Kidney tubule cell (primary cell): ENCODE measurements around the gene HECW1.

ENCODE experiments used
- DNase-seq: peaks from one replicate; pipeline ENCODE4 v3.0.0-alpha.2; 2018; ENCODE audit warnings: low spot score

The HECW1 gene

DNA sequence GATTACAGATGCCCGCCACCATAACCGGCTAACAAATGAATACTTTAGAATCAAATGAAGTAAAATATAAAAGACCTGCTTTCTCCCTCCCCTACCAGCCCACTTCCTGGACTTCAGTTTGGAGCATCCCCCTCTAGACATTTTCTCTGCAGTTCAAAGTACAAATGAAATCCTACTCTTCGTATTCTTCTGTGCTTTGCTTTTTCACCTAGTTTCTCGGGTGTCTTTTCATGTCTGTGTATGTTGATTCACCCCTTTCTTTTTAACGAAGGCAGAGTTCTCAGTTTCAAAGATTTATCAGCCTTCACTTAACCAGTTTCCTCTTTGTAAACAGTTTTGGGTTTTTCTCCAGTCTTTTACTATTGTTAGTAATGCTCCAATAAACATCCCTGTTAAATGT is 324.6 kb downstream of the HECW1 start:
- no peak for DNase-seq

DNA sequence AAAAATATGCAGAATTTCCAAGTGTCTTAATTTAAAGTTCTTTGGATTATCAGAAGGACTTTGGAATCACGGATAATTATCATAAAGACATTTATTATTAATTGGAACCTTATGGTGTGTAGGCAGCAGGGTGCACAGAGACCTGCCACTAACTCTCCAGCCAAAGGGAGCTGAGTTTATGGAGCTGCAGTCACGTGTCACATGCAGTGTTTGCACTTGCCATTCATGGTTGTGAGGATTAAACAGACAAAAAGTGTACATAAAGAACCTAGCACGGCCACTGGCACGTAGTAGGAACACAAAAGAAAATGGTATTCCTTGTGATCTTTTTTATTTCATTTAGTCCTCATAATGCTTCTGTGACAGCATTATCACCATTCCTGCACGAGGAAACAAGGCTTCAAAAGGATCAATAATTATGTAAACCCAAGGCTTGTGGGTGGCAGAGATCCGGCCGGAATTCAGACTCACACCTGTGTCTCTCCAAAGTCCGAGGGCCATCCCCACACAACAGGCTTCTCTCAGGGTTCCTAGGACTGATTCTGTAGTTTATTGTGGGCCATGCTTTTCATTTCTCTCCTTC is 326.5 kb downstream of the HECW1 start:
- DNase-seq: no peak

DNA sequence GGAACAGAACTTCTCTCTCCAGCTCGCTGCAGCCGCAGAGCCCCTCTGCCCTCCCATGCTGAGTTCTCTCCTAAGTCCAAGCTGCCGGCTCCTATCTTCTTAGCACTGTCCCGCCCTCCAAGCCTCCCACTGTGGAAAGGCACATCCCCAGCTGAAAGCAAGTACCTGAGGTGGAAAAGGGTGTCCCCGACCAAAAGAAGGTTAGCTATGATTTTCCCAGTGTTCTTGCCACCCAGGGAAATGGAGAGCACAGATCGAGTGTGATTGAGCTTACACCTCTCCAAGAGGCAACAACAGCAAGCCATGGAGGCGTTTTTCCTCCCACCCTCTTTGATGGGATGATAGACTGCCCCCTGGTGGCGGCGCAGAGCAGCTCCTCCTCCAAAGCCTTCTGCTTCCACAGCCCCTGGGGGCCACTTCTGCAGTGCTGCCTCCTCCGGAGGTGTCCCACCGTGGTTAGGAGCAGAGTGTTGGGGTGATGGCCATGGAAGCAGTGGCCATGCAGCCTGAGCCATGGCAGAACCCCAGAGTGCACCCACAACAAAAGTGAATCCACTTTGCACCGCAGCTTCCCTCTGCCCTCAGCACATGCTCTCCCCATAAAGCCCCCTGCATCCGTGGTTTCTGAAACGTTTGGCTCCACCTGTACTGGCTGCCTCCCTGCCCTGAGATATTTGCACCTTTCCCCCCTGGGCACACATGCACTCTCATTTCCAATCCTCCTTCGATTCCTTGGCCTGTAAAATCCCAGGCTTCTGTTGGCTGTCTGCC is 327.4 kb downstream of the HECW1 start:
- peak; percentile 61 for DNase-seq

DNA sequence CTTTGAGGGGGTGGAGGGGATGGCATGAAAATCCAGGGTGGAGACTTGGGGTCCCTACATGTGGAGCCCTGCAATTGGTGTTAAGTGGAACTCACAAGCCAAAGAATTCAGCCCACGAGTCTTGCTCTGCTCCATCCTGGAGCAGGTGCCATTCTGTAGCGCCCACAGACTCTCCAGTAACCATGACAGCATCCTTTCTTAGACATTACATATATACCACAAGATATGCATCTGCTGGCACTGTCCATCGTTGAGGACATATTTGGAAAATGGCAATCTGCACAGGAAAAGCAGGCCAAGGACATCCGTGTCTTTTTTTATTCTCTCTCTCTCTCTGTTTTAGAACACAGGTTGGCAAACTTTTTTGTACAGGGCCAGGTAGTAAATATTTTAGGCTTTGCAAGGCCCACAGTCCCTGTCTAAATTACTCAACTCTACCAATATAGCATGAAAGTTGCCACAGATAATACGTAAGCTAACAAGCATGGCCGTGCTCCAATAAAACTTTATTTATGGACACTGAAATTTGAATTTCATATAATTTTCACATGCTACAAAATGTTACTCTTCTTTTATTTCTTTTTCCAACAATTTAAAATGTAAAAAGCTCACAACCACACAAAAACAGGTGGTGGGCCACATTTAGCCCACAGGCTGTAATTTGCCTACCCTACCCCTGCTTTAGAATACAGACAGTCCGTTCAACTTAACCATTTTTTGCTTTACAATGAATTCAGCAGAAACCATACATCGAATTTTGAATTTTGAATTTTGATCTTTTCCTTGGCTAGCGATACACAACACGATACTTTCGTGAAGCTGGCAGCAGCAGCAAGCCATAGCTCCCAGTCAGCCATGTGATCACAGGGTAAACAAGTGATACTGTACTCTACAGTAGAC is 329.0 kb downstream of the HECW1 start:
- no peak for DNase-seq

DNA sequence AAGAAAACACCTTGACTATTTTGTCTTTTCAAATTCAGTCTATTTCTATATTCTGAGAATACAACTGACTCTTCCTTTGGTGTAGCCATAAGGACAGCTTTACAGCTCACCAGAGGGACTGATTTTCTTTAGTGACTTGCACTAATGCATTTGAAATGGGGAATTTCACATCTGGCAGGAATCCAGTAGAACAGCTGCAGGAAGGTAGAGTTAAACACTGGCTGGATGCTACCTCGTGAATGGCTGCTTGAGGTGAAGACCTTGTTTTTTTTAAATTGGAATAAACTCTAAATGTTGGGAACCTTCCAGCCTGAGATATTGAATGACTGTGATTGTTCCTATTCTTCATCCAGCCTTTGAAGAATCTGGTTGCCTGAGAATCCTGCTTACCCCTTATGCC is 330.9 kb downstream of the HECW1 start:
- DNase-seq: no peak

DNA sequence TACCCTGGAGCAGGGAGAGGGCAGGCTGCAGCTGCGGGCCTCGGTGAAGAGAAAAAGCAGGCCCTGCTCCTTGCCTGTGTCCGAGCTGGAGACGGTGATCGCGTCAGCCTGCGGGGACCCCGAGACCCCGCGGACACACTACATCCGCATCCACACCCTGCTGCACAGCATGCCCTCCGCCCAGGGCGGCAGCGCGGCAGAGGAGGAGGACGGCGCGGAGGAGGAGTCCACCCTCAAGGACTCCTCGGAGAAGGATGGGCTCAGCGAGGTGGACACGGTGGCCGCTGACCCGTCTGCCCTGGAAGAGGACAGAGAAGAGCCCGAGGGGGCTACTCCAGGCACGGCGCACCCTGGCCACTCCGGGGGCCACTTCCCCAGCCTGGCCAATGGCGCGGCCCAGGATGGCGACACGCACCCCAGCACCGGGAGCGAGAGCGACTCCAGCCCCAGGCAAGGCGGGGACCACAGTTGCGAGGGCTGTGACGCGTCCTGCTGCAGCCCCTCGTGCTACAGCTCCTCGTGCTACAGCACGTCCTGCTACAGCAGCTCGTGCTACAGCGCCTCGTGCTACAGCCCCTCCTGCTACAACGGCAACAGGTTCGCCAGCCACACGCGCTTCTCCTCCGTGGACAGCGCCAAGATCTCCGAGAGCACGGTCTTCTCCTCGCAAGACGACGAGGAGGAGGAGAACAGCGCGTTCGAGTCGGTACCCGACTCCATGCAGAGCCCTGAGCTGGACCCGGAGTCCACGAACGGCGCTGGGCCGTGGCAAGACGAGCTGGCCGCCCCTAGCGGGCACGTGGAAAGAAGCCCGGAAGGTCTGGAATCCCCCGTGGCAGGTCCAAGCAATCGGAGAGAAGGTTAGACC is 332.5 kb downstream of the HECW1 start:
- no peak for DNase-seq

DNA sequence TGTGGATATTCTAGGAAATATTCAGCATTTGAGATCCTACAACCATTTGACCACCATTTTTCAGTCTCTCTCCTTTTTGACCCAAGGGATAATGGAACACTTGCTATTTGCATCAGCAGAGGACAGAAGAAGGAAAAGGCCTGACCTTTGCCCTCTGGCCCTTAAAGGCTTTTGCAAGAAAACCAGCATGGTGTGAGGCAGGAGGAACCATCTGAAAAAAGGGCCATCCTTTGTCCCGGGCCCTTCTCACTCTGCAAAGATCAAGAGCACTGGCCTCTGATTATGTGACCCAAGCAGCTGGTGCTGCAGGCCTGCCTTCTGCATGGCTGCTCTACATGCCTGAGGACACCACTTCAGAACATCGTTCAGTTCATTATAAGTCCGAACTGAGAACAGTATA is 337.1 kb downstream of the HECW1 start:
- no peak for DNase-seq

DNA sequence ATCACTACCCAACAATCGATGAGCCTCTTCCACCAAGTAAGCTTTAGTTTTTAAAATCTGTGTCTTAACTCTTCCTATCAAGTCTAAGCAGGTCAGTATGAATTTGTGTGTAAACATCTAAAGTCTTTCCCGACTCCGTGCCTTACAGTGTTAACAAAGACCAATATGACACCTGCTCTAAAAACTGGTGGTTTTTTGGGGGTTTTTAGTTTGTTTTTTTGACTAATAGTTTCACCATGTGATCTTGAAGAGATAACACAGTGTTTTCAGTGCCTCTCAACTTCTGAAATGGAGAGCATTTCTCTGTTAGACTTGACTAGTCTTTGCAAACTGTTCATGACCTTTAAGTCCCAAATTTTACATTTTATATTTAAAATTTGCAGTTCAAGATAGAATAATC is 338.4 kb downstream of the HECW1 start:
- DNase-seq: no peak

DNA sequence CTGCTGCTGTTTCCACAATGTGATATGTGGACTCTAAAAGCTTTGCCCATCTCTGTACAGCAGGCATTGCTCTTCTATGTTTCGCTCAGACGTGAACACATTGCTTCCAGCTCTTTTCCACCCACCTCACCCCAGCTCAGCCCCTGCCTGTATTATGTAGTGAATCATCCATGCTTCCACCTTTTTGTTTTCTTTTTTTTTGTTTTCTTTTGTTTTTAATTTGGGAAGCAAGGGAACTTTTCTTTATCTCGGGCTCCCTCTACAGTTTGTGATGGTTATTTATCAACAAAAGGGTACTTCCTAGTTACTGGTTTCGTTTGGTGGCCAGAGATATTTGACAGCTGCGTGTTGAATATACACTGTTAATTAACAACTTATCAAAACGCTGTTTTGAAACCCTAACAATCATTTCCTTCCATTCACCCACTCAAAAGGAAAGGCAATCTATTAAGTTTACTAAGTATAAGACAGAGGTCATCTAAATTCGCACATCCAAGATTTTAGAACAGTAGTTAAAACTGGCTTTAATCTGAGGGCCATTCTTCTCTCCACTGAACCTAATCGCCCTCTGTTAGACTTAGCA is 342.6 kb downstream of the HECW1 start:
- DNase-seq: peak; percentile 79

DNA sequence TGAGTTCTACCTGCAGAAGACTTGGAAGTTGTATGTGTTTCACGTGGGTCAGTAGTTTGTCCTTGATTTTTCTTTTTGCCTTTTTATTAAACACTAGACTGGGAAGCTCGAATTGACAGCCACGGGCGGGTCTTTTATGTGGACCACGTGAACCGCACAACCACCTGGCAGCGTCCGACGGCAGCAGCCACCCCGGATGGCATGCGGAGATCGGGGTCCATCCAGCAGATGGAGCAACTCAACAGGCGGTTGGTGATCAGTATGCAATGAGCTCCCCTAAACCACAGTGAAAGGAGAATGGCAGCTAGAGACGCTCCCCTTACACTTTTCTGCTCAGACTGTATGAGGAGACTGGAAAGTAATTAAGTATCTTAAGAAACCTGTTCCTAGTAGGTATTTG is 343.8 kb downstream of the HECW1 start:
- DNase-seq: no peak

DNA sequence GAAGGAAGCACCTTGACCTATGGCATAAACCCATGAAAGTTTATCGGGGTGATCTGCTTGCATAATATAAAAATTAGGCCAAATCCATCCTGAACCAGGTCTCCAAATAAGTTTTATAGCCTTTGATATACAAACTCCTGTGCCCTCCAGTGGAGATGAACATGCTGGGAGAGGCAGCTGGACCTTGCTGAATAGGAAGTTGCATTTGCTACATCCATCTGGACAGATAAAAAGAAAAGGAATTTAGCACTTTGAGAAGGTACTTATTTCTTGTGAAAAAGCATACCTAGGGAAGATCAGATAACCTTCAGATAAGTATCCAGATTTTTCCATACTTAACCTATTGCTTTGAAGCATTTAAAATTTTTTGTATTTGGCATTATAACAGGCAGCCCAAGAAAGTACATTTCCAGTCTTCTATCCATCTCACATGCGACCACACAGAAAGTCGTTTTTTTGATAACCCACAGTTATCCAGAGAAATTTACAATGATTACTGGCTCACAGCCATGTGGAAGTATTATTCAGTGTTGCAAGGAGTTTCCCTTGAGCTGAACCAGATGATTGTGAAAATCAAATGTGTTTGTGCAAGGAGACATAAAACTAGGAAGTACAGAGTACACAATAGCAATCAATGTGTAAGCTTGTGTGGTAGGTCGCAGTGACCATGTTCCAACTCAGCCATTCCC is 346.0 kb downstream of the HECW1 start:
- DNase-seq: no peak

DNA sequence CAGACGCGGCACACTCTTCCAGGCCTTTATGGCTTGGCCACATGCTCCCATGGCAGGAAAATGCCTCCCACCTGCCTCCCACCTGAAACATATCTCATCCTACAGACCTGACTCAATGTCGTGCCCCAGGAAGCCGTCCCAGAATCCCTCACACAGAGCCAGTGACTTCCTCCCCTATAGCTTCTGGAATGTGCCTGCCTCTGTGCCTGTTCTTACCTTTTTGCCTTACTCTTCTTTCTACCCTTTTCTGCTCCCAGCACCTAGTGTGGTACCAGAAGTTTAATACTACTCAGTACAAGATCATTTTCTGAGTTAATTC is 346.5 kb downstream of the HECW1 start:
- DNase-seq: no peak

DNA sequence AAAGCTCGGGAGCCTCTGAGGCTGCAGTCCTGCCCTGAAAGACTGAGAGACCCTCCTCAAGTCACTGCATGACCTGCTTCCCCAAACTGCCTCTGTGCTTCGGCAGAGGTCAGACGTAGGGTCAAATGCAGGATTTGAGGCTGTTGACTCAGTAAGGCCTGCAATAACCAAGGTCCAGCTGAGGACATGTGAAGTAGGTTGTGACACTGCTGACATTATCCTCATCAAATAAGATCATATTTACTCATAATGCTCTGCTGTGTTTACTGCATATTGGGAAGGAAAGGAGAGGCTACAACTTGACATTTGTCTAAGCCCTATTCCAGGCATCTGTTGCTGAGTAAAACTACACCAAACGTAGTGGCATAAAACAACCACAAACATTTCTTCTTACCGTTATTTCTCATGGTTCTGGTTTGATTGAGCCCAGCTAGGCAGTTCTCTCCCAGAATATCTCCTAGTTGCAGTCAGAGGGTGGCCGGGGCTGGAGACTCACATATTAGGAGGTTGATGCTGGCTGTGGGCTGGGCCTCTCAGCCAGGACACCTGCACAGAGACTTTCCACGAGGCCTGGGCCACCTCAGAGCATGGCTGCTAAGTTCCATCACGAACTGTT is 348.4 kb downstream of the HECW1 start:
- no peak for DNase-seq

DNA sequence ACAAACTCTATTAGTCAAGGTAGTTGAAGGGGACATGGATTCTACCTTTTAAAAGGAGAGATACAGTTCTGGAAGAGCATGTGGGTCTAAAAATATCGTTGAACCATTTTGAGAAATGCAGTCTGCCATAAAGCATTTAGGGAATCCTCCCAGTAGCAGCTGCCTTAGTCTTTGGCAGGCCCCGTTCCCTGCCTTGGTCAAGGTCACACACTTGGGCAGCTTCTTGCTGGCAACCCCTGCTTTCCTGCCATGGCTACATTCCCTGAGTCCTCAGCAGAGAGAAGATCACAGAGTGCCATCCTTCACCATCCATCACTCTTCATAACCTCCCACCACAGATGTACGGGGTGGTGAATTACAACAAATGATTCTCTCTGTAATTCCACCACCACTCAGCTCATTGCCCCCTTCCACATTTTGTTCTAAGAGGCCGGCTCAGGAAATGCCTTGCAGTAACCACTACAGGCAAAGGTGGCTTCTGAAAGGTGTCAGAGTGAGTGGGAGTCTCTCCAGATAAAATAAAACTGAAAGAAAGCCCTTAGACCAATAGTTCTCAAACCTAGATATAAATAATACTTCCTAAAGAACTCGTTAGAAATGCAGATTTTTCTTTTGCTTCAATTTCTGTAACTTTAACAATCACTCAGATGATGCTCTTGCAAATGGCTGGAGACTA is 349.0 kb downstream of the HECW1 start:
- no peak for DNase-seq

DNA sequence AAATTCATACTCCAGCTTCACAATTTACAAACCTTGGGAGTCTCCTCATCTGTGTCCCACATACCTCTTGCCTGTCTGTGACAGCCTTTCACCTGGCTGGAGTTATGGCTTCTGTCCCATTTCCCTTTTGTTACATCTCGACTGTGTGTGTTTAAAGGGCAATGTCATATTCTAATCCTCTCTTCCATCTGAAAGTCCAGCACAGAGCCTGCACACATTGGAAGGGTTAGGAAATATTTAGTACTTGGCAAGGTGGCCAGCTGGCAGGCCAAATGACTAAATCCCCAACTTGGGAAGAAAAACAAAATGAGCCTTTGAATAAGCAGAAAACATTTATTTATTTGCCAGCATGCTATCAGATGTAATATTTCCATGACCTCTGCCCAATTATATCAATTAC is 350.4 kb downstream of the HECW1 start:
- DNase-seq: no peak

DNA sequence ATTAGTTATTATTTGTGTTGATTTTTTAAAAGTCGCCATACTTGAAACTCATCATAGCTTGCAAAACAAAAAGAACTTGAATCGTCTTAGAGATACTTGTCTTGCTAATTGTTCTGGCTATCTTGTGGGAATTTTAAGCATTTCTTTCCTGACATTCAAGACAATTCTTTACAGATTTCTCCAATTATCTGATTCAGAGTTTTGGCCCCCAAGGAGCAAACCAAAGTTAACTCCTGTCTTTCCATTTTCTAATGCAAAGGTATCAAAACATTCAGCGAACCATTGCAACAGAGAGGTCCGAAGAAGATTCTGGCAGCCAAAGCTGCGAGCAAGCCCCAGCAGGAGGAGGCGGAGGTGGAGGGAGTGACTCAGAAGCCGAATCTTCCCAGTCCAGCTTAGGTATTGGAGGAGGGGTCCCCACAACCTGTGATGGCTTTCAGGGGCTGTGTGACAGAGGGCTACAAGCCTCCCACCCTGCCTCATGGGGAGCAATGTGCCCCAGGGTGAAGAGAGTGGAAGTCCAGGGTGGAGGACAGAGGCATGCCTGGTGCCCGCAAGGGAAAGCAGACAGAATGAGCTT is 351.0 kb downstream of the HECW1 start:
- no peak for DNase-seq

DNA sequence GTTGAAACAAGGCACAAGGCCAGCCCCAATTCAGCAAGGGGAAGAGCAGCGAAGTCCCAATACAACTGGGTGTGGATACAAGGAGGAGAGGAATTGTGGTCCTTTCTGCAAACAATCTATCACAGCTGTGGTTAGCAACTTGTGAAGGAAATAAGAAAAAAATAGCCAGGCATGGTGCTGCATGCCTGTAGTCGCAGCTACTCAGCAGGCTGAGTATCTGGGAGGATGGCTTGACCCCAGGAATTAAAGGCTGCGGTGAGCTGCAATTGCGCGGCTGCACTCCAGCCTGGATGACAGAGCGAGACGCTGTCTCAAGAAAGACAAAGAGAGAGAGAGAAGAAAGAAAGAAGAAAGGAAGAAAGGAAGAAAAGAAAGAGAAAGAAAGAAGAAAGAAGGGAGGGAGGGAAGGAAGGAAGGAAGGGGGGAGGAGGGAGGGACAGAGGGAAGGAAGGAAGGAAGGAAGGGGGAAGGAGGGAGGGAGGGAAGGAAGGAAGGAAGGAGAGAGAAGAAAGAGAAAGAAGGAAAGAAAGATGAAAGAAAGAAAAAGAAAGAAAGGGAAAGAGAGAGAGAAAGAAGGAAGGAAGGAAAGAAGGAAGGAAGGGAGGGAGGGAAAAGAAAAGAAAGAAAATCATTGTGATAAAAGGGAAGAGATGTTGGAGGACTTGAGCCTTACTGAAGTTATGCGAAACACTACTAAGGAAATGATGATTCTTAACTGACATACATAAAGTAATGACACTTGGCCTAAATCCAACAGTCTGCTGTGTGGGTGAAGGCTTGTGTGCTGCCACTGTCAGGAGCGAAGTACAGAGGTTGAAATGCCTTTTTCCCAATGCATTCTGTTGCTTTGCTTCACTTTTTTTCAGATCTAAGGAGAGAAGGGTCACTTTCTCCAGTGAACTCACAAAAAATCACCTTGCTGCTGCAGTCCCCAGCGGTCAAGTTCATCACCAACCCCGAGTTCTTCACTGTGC is 353.4 kb downstream of the HECW1 start:
- DNase-seq: peak; percentile 29

DNA sequence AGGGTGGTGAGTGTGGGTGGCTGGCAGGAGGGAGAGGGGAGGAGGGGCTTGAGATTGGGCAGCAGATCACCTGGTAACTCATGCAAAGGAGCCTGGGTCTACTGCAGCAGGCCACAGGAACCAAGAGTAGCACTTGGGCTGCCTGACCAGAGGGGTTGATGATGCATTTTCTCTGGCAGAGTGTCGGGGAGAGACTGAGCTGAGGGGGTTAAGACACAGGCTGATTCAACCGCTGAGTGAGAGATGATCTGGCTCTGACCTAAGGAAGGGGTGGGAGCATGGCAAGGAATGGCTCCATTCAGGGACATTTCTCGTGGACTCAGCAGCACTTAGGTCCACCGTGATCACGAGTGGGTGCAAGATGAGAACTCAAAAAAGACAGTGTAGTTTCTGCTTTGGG is 355.0 kb downstream of the HECW1 start:
- DNase-seq: peak; percentile 28

DNA sequence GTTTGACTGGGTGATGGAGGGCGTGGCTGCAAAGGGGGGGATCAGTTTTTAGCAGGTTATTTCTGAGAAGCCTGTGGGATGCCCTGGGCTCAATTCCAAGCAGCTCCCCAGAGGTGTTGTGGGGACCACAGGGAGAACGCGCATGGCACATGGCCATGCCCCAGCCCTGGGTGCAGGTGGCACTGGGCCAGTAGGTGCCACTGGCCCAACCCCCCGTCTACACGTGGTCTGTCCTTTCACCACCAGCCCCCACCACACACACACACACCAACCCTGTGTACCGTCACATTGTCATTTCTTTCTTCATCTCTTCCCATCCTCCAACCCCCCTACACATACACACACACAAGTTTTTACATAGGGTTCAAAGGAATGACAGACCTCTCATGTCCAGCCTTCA is 355.4 kb downstream of the HECW1 start:
- no peak for DNase-seq
